ENCODE results near the gene ACADM. TPM values are rescaled to one million over a fixed set of nuclear protein-coding genes. Genes with fewer than 3 reads are reported as not detected.
"Not testable (repeated sequence)": the region's sequence is repeated elsewhere in the genome, so short reads cannot be mapped to it uniquely, and the experiment has no call there.

Gene ACADM
- total RNA-seq, 1 donor from 2014 or later: 43.1 TPM

GRCh38 chr1:75736016-75736415 lies 11.5 kb downstream of the ACADM start:
- Histone ChIP-seq H3K4me3 (no peak overlapping the region), H3K27ac (no peak overlapping the region), H3K4me1 (no peaks in the 10 kb centered on the region), H3K27me3 (ENCODE audit: low read depth) (no peaks in the 10 kb centered on the region), H3K36me3 (peaks cover 78% of the 10 kb centered on the region), H3K9me3 (no peaks in the 10 kb centered on the region)
- TF ChIP-seq CTCF (IDR thresholded peaks at IDR 0.05): no peak
- intact Hi-C loops (cut with DNase I): no loop called here
- DNase-seq: no peak
- ATAC-seq: no peak

GRCh38 chr1:75742047-75742625 lies 17.6 kb downstream of the ACADM start:
- no peaks in the 10 kb centered on the region for H3K27me3 ChIP-seq (ENCODE audit: low read depth)
- no peak overlapping the region for H3K27ac ChIP-seq
- DNase-seq (no peak), ATAC-seq (no peak)
- no peaks in the 10 kb centered on the region for H3K4me1 ChIP-seq
- no peak overlapping the region for H3K4me3 ChIP-seq
- H3K36me3 ChIP-seq: peaks cover 84% of the 10 kb centered on the region
- no peak for TF ChIP-seq CTCF (IDR thresholded peaks at IDR 0.05)
- intact Hi-C loops (cut with DNase I): no loop called here
- H3K9me3 ChIP-seq: no peaks in the 10 kb centered on the region

- Histone ChIP-seq H3K4me3 (no peak overlapping the region), H3K27me3 (ENCODE audit: low read depth) (no peaks in the 10 kb centered on the region), H3K4me1 (no peaks in the 10 kb centered on the region), H3K27ac (no peak overlapping the region), H3K36me3 (peaks cover 71% of the 10 kb centered on the region), H3K9me3 (no peaks in the 10 kb centered on the region)
- ATAC-seq (peak; percentile 54 to 78), DNase-seq (no peak)
- TF ChIP-seq CTCF (IDR thresholded peaks at IDR 0.05): no peak
- intact Hi-C loops (cut with DNase I): no loop called here
Measured at GRCh38 chr1:75745276-75745675, 20.8 kb downstream of the ACADM start.

- H3K4me3 ChIP-seq; H3K27ac ChIP-seq; intact Hi-C loops (cut with DNase I); H3K27me3 ChIP-seq (ENCODE audit: low read depth); DNase-seq; H3K4me1 ChIP-seq; H3K9me3 ChIP-seq; ATAC-seq: not testable (repeated sequence)
- peaks cover 49% of the 10 kb centered on the region for H3K36me3 ChIP-seq
Measured at GRCh38 chr1:75757210-75757609, 32.7 kb downstream of the ACADM start.

- H3K4me1 ChIP-seq; intact Hi-C loops (cut with DNase I); DNase-seq; H3K27me3 ChIP-seq (ENCODE audit: low read depth); H3K4me3 ChIP-seq; H3K9me3 ChIP-seq; H3K27ac ChIP-seq; ATAC-seq: not testable (repeated sequence)
- peaks cover 40% of the 10 kb centered on the region for H3K36me3 ChIP-seq
Measured at GRCh38 chr1:75758543-75758942, 34.0 kb downstream of the ACADM start.

GRCh38 chr1:75764057-75764655 lies 39.6 kb downstream of the ACADM start:
- intact Hi-C loops (cut with DNase I): no loop called here

More at GRCh38 chr1:75764057-75764655, 39.6 kb downstream of the ACADM start:
- Histone ChIP-seq H3K4me3 (no peak overlapping the region), H3K27ac (no peak overlapping the region), H3K36me3 (peaks cover 17% of the 10 kb centered on the region), H3K9me3 (no peaks in the 10 kb centered on the region), H3K27me3 (ENCODE audit: low read depth) (no peaks in the 10 kb centered on the region), H3K4me1 (no peaks in the 10 kb centered on the region)
- no peak for TF ChIP-seq CTCF (IDR thresholded peaks at IDR 0.05)
- ATAC-seq (no peak), DNase-seq (no peak)
